Fibroblast of villous mesenchyme (primary cell): Measurements from ENCODE around the gene WDFY2. TPM values are rescaled to one million over a fixed set of nuclear protein-coding genes. Genes with fewer than 3 reads are reported as not detected.
"Not testable (repeated sequence)": the region's sequence is repeated elsewhere in the genome, so short reads cannot be mapped to it uniquely, and the experiment has no call there.

Experiments used
- DNase-seq: peaks from one replicate; pipeline ENCODE4 v3.0.0-alpha.2; 2010; ENCODE audit warnings: low read depth
- H3K4me3 ChIP-seq: 2 replicates; pipeline ENCODE4 v1.5.1; 2011; ENCODE audit warnings: low read depth, mild to moderate bottlenecking, low read length
- total RNA-seq: library from RNA; depleted of rRNA; stranded (reverse); fragments of >200 nt; gene quantifications from 2 replicates; pipeline ENCODE4 v1.2.3, GENCODE V29; 2012
- TF ChIP-seq, protein P1 (sequence below): IDR thresholded peaks from 2 replicates; pipeline ENCODE4 v1.5.1; 2012; ENCODE audit warnings: low read depth, mild to moderate bottlenecking, low read length; ENCODE audit not compliant: insufficient read depth

Gene WDFY2
- total RNA-seq, 1 donor: 6.0 TPM

DNA sequence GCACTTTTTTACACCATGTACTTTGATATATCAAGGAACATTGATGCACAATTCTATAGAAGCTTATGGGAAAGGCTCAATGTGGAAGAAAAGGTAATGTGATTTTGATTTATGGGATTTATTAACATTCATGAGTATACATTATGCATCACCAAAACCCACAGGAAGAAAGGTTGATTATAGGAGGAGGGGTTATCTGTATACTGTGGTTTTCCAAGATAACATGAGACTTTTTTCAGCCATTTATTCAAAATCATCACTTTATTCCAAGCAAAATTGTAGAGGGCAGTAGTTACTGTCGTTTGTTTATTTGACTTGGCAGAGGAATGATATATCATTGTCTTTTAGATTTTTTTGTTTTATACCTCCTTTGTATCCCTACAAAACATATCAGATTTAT, 54.9 kb downstream of the WDFY2 start:
- peak; percentile 38 for DNase-seq
- TF ChIP-seq, protein P1, sequence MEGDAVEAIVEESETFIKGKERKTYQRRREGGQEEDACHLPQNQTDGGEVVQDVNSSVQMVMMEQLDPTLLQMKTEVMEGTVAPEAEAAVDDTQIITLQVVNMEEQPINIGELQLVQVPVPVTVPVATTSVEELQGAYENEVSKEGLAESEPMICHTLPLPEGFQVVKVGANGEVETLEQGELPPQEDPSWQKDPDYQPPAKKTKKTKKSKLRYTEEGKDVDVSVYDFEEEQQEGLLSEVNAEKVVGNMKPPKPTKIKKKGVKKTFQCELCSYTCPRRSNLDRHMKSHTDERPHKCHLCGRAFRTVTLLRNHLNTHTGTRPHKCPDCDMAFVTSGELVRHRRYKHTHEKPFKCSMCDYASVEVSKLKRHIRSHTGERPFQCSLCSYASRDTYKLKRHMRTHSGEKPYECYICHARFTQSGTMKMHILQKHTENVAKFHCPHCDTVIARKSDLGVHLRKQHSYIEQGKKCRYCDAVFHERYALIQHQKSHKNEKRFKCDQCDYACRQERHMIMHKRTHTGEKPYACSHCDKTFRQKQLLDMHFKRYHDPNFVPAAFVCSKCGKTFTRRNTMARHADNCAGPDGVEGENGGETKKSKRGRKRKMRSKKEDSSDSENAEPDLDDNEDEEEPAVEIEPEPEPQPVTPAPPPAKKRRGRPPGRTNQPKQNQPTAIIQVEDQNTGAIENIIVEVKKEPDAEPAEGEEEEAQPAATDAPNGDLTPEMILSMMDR: no peak
- no peak overlapping the region for H3K4me3 ChIP-seq

DNA sequence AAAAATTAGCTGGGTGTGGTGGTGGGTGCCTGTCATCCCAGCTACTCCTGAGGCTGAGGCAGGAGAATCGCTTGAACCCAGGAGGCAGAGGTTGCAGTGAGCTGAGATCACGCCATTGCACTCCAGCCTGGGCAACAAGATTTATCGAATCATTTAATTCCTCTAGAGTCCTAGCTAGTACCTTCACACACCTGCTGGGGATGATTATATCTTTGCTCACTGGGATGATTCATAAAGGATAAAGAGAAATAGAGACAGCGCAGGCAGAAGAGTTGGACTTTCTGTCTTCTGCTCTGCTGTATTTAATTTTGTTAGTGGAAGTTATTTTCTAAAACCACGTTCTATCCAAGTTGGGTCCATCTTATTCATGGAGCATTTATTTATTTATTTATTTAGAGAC, 56.4 kb downstream of the WDFY2 start:
- not testable (repeated sequence) for H3K4me3 ChIP-seq, DNase-seq

DNA sequence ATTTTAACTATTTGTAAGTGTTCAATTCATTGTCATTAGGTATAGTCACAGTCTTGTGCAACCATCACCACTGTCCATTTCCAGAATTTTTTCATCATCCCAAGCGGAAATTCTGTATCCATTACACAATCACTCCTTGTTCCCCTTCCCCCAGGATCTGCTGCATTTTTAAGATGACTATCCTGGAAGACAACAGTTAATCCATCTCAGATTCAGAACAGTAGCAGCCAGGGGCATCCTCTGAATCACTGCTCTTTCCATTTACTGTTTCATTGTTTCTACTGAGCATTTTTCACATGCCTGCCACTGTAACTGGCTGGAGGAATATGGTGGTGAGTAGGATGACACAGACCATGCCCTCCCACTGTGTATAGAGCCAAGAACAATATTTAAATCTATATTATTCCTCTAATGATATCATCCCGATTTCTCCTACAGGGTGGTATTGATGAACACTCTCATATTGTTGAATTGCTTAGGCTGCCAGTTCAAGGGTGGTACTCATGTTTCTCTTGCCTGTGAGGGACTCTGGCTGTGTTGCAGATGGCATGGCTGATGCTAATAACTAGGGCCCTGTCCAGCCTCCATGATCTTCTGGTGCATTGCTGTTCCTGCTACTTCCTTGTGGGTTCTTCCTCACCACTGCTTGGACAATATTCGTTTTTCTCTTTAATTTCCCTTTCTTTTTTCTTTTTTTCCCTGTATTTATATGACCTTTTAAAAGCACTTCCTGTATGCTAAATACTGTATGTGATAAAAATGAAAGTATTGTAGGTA, 59.0 kb downstream of the WDFY2 start:
- TF ChIP-seq, protein P1: no peak
- DNase-seq: peak; percentile 87
- H3K4me3 ChIP-seq: no peak overlapping the region

DNA sequence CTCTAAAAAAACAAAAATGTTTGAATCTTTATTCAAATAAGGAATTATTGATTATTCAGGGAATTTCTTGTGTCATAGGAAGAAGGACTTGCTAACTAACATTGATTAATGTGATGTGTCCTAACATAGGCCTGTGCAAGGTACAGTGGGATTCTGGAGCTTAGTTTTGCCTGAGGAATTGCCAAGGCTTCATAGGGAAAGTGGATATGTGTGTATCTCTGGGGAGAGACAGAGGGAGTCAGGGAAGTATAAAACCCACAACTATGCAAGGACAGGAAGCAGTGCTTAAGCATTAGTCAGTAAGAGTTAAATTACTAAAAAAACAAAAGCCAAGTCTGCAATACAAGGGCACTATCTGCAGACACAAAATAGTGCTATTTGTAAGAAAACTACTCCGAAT, 59.6 kb downstream of the WDFY2 start:
- no peak overlapping the region for H3K4me3 ChIP-seq
- peak; percentile 83 for DNase-seq
- TF ChIP-seq, protein P1: no peak

DNA sequence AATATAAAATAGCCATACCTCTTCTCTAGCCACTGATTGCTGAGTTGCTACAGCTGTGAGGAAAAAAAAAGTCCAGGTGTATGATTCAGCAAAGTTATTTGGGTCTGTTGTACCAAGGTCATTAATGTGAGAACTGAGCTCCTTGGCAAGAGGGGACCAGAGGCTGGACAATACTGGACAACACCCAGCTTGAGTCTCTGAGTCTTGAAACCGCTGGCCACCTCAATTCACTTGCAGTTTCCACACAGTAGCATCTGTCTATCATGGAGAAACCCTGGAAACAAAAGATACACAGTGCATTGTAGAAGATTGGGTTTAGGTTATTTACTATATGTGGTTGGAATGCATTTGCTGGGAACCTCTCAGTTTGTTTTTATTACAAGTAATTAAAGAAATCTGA, 60.4 kb downstream of the WDFY2 start:
- DNase-seq: peak; percentile 17
- H3K4me3 ChIP-seq: no peak overlapping the region

DNA sequence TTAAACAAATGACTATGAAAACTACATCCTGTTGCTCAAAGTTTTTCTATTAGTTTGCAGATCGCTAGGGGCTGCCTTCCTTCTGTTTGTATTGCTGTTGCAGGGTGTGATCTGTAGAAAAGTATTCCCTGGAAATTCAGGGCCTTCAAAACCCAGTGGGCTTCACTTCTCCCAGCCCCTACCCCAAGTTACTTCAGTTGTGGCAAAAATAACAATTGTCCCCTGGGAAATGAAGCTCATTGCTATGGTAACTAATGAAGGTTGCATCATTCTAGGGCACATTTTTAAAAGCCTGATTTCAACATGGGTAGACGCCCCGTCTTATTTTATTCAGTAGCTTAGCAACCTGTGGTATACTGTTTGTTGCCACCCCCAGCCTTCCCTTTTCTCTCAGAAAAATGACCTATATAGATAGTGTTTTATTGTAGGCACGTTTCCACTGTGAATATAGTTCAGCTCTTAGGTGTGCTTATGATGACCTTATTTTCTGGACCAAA, 60.9 kb downstream of the WDFY2 start:
- no peak overlapping the region for H3K4me3 ChIP-seq
- peak; percentile 86 for DNase-seq
- TF ChIP-seq, protein P1: no peak

More for the DNA sequence above, 60.4 kb downstream of the WDFY2 start:
- TF ChIP-seq, protein P1: no peak

DNA sequence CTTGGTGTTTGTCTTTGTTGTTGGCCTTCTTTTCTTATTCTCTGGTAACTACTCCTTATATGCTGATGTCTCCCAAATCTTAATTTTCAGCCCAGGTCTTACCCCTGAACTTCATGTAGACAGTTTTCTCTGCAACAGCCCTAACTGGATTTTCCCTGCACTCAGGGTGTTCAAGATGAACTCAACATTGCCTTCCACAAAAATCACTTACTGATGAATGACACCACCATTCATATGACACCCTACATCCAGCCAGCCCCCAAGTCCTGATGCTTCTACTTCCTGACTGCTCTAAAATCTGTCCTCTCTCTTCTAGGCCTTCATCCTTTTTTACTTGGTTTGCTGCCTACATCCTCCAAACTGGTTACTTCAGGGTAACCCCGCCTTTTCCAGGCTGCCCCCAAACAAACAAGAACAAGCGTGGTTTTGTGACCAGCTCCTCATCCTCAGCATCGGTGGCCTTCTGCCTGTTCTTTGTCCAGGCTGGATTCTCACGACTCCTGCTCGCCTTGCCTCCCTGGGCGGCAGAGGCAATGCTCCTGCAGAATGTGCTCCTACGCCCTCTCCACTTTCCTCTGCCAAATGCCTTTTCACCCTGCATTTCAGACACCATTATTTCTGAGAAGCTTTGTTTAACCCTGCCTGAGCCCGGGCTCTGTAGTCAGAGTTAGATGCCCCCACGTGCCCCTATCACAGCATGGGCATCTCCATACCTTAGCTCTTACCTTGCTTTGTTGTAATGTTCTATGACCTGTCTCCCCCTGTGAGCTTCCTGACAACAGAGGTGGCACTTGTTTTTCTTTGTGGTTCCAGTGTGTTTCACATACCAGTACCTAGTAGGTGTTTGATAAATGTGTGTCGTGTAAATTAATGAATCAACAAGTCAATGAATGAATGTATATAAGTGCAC, 61.8 kb downstream of the WDFY2 start:
- TF ChIP-seq, protein P1: no peak
- DNase-seq: no peak

More for the DNA sequence above, 61.8 kb downstream of the WDFY2 start:
- H3K4me3 ChIP-seq: no peak overlapping the region
